Measurements from ENCODE around the gene HOXC10.

DNA sequence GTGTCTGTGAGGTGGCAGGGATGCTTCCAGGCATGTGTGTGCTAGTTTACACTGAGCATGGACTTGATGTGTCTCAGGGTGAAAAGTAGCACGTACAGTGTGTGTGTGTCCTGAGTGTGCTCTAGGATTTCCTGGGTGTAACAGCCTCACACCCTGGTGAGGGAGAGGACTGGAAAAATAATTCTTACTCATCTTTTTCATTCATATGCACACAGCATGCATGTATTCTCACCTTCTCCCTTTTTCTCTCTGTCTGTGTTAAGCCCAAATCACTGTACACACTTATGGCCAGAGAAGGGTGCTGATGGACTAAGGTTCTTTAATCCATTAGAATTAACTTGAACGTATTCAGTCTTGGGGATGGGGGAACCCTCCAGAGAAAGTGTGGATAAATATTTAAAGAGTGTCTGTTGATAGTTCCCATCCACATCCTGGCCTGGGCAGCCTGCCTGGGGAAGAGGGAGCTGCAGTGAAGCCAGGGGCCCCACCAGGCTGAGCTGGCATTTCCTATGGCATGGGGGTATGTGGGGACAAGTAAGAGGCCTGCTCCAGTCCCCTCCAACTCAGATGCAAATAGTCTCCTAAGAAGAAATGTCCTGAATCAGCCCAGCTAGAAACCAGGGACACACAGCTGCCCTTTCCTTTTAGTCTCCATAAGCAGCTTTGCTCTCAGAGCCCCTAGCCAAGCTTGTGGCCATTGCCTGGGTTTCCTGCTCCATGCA, 22.8 kb downstream of the HOXC10 start:
- TF ChIP-seq, protein P1, sequence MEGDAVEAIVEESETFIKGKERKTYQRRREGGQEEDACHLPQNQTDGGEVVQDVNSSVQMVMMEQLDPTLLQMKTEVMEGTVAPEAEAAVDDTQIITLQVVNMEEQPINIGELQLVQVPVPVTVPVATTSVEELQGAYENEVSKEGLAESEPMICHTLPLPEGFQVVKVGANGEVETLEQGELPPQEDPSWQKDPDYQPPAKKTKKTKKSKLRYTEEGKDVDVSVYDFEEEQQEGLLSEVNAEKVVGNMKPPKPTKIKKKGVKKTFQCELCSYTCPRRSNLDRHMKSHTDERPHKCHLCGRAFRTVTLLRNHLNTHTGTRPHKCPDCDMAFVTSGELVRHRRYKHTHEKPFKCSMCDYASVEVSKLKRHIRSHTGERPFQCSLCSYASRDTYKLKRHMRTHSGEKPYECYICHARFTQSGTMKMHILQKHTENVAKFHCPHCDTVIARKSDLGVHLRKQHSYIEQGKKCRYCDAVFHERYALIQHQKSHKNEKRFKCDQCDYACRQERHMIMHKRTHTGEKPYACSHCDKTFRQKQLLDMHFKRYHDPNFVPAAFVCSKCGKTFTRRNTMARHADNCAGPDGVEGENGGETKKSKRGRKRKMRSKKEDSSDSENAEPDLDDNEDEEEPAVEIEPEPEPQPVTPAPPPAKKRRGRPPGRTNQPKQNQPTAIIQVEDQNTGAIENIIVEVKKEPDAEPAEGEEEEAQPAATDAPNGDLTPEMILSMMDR (IDR thresholded peaks at IDR 0.05) = no peak
- TF ChIP-seq POLR2A (IDR thresholded peaks at IDR 0.05) = no peak

All from ovary (tissue), 3 donors.